GM10266 (cell line): ENCODE results near the gene DPM3.
A peak's percentile ranks its signal among the peaks of the same experiment; 100 is the strongest.

Experiments
- DNase-seq: peaks from one replicate; pipeline ENCODE4 v3.0.0; 2012; ENCODE audit errors: extremely low spot score
- CTCF ChIP-seq: IDR thresholded peaks from 2 replicates; pipeline ENCODE4 v1.5.1; 2012; ENCODE audit warnings: mild to moderate bottlenecking, low read depth; ENCODE audit not compliant: control insufficient read depth, insufficient read depth; ENCODE audit errors: missing control alignments

The DPM3 gene

GRCh38 chr1:155092641-155093040, 47.7 kb downstream of the DPM3 start:
- TF ChIP-seq CTCF: no peak
- no peak for DNase-seq

GRCh38 chr1:155092131-155092530, 48.2 kb downstream of the DPM3 start:
- no peak for DNase-seq
- TF ChIP-seq CTCF: no peak

- TF ChIP-seq CTCF: peak; percentile 98
- DNase-seq: peak; percentile 78
Observed at GRCh38 chr1:155091071-155092051, 49.0 kb downstream of the DPM3 start.
